HEK293 (cell line): Measurements from ENCODE around the gene GARIN5B.

Source experiments
- CTCF ChIA-PET: fragments of 350-600 bp; formaldehyde crosslinking; extraction: SDS; loops from one replicate; lab custom pipeline; 2021; ENCODE audit warnings: antibody characterized with exemption; lab: Yijun Ruan, JAX
- POLR2A ChIA-PET: fragments of 300-600 bp; formaldehyde crosslinking; extraction: SDS; loops from one replicate; lab custom pipeline; 2020; ENCODE audit warnings: antibody characterized with exemption, inconsistent platforms; lab: Yijun Ruan, JAX
- H3K27ac ChIP-seq: fragments of 200-500 bp; sonication (Bioruptor generic); 2 replicates; pipeline ENCODE4 v1.5.1; 2014; ENCODE audit warnings: low read depth, low read length, control low read depth, inconsistent platforms; ENCODE audit errors: extremely low read depth
- H3K36me3 ChIP-seq, 2 experiments: fragments of 200-500 bp in 1 of 2; sonication (Bioruptor generic) in 1 of 2; 1 replicate in 1 of 2; 2 replicates in 1 of 2; pipeline ENCODE4 v1.5.1; 2014 to 2017; ENCODE audit warnings: inconsistent platforms in 2 of 2, low read length in 2 of 2; ENCODE audit not compliant: control insufficient read depth in 2 of 2, insufficient read depth in 1 of 2
- H3K4me1 ChIP-seq: fragments of 200-500 bp; sonication (Bioruptor generic); 2 replicates; pipeline ENCODE4 v1.5.1; 2014; ENCODE audit warnings: mild to moderate bottlenecking, low read length, inconsistent platforms; ENCODE audit not compliant: control insufficient read depth, insufficient read depth
- H3K4me3 ChIP-seq: 2 replicates; pipeline ENCODE4 v1.5.1; 2011; ENCODE audit warnings: low read depth, mild to moderate bottlenecking, control low read depth, low read length, moderate library complexity
- H3K9me3 ChIP-seq: fragments of 200-500 bp; sonication (Bioruptor generic); 2 replicates; pipeline ENCODE4 v1.5.1; 2014; ENCODE audit warnings: low read depth, low read length, inconsistent platforms; ENCODE audit not compliant: control insufficient read depth, insufficient read depth
- GLIS1 ChIP-seq: fragments of 450-650 bp; formaldehyde crosslinking; IDR thresholded peaks from 2 replicates; pipeline ENCODE4 v1.5.1; 2016; ENCODE audit warnings: missing biosample characterization, missing genetic modification characterization
- GLIS2 ChIP-seq: fragments of 450-650 bp; formaldehyde crosslinking; IDR thresholded peaks from 2 replicates; pipeline ENCODE4 v1.5.1; 2016; ENCODE audit warnings: missing biosample characterization, missing genetic modification characterization
- HIC1 ChIP-seq: fragments of 450-650 bp; formaldehyde crosslinking; IDR thresholded peaks from 2 replicates; pipeline ENCODE4 v1.5.1; 2016; ENCODE audit warnings: missing biosample characterization, missing genetic modification characterization
- PRDM10 ChIP-seq: fragments of 450-650 bp; formaldehyde crosslinking; IDR thresholded peaks from 2 replicates; pipeline ENCODE4 v1.5.1; 2016; ENCODE audit warnings: missing biosample characterization, missing genetic modification characterization
- SCRT2 ChIP-seq: fragments of 450-650 bp; formaldehyde crosslinking; IDR thresholded peaks from 2 replicates; pipeline ENCODE4 v1.5.1; 2016; ENCODE audit warnings: missing biosample characterization, missing genetic modification characterization
- ZBTB17 ChIP-seq: fragments of 450-650 bp; formaldehyde crosslinking; IDR thresholded peaks from 2 replicates; pipeline ENCODE4 v1.5.1; 2016; ENCODE audit warnings: missing biosample characterization, missing genetic modification characterization
- ZBTB20 ChIP-seq: fragments of 450-650 bp; formaldehyde crosslinking; IDR thresholded peaks from 2 replicates; pipeline ENCODE4 v1.5.1; 2016; ENCODE audit warnings: missing biosample characterization, missing genetic modification characterization
- ZBTB48 ChIP-seq: fragments of 450-650 bp; formaldehyde crosslinking; IDR thresholded peaks from 2 replicates; pipeline ENCODE4 v1.5.1; 2016; ENCODE audit warnings: missing biosample characterization, missing genetic modification characterization
- ZFHX2 ChIP-seq: fragments of 450-650 bp; formaldehyde crosslinking; conservative IDR thresholded peaks from 2 replicates; pipeline ENCODE4 v1.5.1; 2016; ENCODE audit warnings: missing biosample characterization, missing genetic modification characterization
- ZIC2 ChIP-seq: fragments of 450-650 bp; formaldehyde crosslinking; IDR thresholded peaks from 2 replicates; pipeline ENCODE4 v1.5.1; 2016; ENCODE audit warnings: missing biosample characterization, missing genetic modification characterization
- ZNF335 ChIP-seq: fragments of 450-650 bp; formaldehyde crosslinking; conservative IDR thresholded peaks from 2 replicates; pipeline ENCODE4 v1.5.1; 2016; ENCODE audit warnings: missing biosample characterization, missing genetic modification characterization
- ZNF449 ChIP-seq: fragments of 450-650 bp; formaldehyde crosslinking; IDR thresholded peaks from 2 replicates; pipeline ENCODE4 v1.5.1; 2017; ENCODE audit warnings: missing biosample characterization, mild to moderate bottlenecking, missing genetic modification characterization, moderate library complexity
- ZNF518A ChIP-seq: fragments of 450-650 bp; formaldehyde crosslinking; conservative IDR thresholded peaks from 2 replicates; pipeline ENCODE4 v1.5.1; 2016; ENCODE audit warnings: low read depth, missing biosample characterization, missing genetic modification characterization
- ZSCAN23 ChIP-seq: fragments of 450-650 bp; formaldehyde crosslinking; IDR thresholded peaks from 2 replicates; pipeline ENCODE4 v1.5.1; 2016; ENCODE audit warnings: missing biosample characterization, missing genetic modification characterization

Gene GARIN5B

GRCh38 chr19:55384920-55385723, 22.1 kb upstream of the GARIN5B start:
- CTCF ChIA-PET: interaction anchor here (0.5 to 3.2 kb wide), 7 partner anchors 80 to 372 kb away, joined by 3 to 23 read pairs (median 3); no protein-coding TSS in a partner anchor
- H3K9me3 ChIP-seq: no peaks in the 10 kb centered on the region
- H3K4me3 ChIP-seq: peak overlapping the region; percentile 66
- POLR2A ChIA-PET: interaction anchor here (0.6 to 7.3 kb wide), 10 partner anchors 15 to 305 kb away, joined by 3 to 78 read pairs (median 4); partner anchors contain the start of genes FIZ1, ISOC2, KMT5C and UBE2S
- peaks cover 8 to 39% of the 10 kb centered on the region in 2 experiments for H3K36me3 ChIP-seq
- peaks cover 24% of the 10 kb centered on the region for H3K4me1 ChIP-seq
- peak overlapping the region; percentile 84 for H3K27ac ChIP-seq
- peak; percentile 35 for TF ChIP-seq ZFHX2 (tag by site-specific recombination)
- TF ChIP-seq ZNF518A (tag by site-specific recombination): 0 out of 2 replicates have a peak, but pooled peaks have one; percentile 11
- no peak for TF ChIP-seq ZNF449 (tag by site-specific recombination)
- peak; percentile 75 for TF ChIP-seq ZBTB17 (tag by site-specific recombination)
- 0 out of 2 replicates have a peak, but pooled peaks have one; percentile 25 for TF ChIP-seq ZBTB48
- peak; percentile 98 for TF ChIP-seq GLIS1 (tag by site-specific recombination)
- peak; percentile 45; the same call in 1 of the 2 replicates for TF ChIP-seq SCRT2 (tag by site-specific recombination)
- TF ChIP-seq PRDM10: no peak
- TF ChIP-seq ZBTB20 (tag by site-specific recombination): 0 out of 2 replicates have a peak, but pooled peaks have one; percentile 27
- peak; percentile 93 for TF ChIP-seq ZNF335 (tag by site-specific recombination)
- peak; percentile 40; the same call in 1 of the 2 replicates for TF ChIP-seq GLIS2 (tag by site-specific recombination)
- TF ChIP-seq ZIC2: peak; percentile 46
- TF ChIP-seq HIC1 (tag by site-specific recombination): peak; percentile 65; the same call in 1 of the 2 replicates
- no peak for TF ChIP-seq ZSCAN23 (tag by site-specific recombination)
- TF ChIP-seq, all 188 proteins: peak for 11
